Adrenal gland (tissue), 12 donors: ENCODE results near the gene ARHGEF10L. TPM values are rescaled to one million over a fixed set of nuclear protein-coding genes. Genes with fewer than 3 reads are reported as not detected.

Source experiments
- DNase-seq, 7 donors: peaks; one replicate each; pipeline ENCODE4 v3.0.0-alpha.2; 2019 to 2020
- H3K27ac ChIP-seq, 5 donors: fragments of 200-600 bp; sonication (generic) in 4 of 5; 1 replicate in 3 of 5; 2 replicates in 2 of 5; pipeline versions ENCODE4 v1.5.1 to v1.8.0; 2016 to 2020; ENCODE audit warnings: mild to moderate bottlenecking in 1 of 5
- H3K27me3 ChIP-seq: fragments of 200-600 bp; 2 replicates; pipeline ENCODE4 v1.8.0; 2021
- H3K36me3 ChIP-seq, 2 donors: fragments of 200-600 bp; replicated peaks in 1 of 2; 1 replicate in 1 of 2; 2 replicates in 1 of 2; pipeline versions ENCODE4 v1.5.1 to v1.8.0; 2018 to 2022
- H3K4me1 ChIP-seq, 2 donors: fragments of 200-600 bp; replicated peaks in 1 of 2; 1 replicate in 1 of 2; 2 replicates in 1 of 2; pipeline versions ENCODE4 v1.5.1 to v1.8.0; 2018 to 2021
- H3K4me3 ChIP-seq, 4 donors: fragments of 200-600 bp; sonication (generic) in 3 of 4; one replicate each; pipeline ENCODE4 v1.5.1; 2016 to 2018
- H3K9me3 ChIP-seq, 3 donors: fragments of 200-600 bp; sonication (generic) in 1 of 3; replicated peaks in 1 of 3; 1 replicate in 2 of 3; 2 replicates in 1 of 3; pipeline versions ENCODE4 v1.5.1 to v1.8.0; 2016 to 2021
- POLR2A ChIP-seq, 2 donors: fragments of 450-650 bp; IDR thresholded peaks; one replicate each; pipeline ENCODE4 v1.6.1; 2017; ENCODE audit warnings: antibody characterized with exemption in 2 of 2, mild to moderate bottlenecking in 2 of 2, moderate library complexity in 1 of 2
- WGBS, 4 donors: extraction: QIAGEN DNeasy Blood & Tissue Kit in 2 of 4; methylation state at CpG; one replicate each; pipeline versions ENCODE4 v1.1.5 to v1.1.7; 2013 to 2017; 5-methylcytosine and 5-hydroxymethylcytosine counted together
- intact Hi-C, 2 donors: fragments of 100-400 bp; cut with DNase I; formaldehyde crosslinking; loops; one replicate each; pipeline versions ENCODE4 v1.14.1 to v1.15.0; 2022 to 2023
- polyA plus RNA-seq, 3 donors: library from polyadenylated mRNA; stranded (reverse); fragments of 200-250 nt in 2 of 3; fragments of 350-450 nt in 1 of 3; fragmentation: Illumina TruSeq in 1 of 3; extraction: RNeasy Lipid Tissue Mini Kit (QIAGEN cat#74804) in 1 of 3; gene quantifications; one replicate each; pipeline ENCODE4 v1.2.3, GENCODE V29; 2013 to 2014
- total RNA-seq, 9 donors: library from RNA; depleted of rRNA in 4 of 9; stranded (reverse); fragments of >200 nt in 4 of 9; fragments of 120-200 nt in 1 of 9; fragmentation: NEBNext Ultra II Directional in 1 of 9; extraction: Animal tissue kit (Norgen Biotek cat#: 25700) in 1 of 9; gene quantifications; one replicate each; pipeline versions ENCODE4 v1.1.0 to v1.2.4, GENCODE V29; 2013 to 2023
- TF ChIP-seq, protein P1 (sequence below), 6 experiments: fragments of 450-650 bp in 4 of 6; fragments of 200-600 bp in 2 of 6; sonication (generic) in 1 of 6; IDR thresholded peaks; 1 replicate in 5 of 6; 2 replicates in 1 of 6; pipeline versions ENCODE4 v1.5.1 to v1.8.0; 2016 to 2021; ENCODE audit warnings: antibody characterized with exemption in 6 of 6, mild to moderate bottlenecking in 2 of 6, moderate library complexity in 1 of 6
- donor health status: healthy with polysubstance abuse.
- donor health status: Bipolar disorder and iron deficiency.
- donor health status: DM: yes; HTN: yes; CAD: no.
- donor health status: DM: no; HTN: no; CAD: no.
- donor health status: DM: no; HTN: no; CAD: no.
- donor health status: DM: yes; HTN: yes; CAD: no.

The ARHGEF10L gene
- total and polyA plus RNA-seq, 12 donors, result 1.7 to 54.9 (median 30.1) TPM

DNA sequence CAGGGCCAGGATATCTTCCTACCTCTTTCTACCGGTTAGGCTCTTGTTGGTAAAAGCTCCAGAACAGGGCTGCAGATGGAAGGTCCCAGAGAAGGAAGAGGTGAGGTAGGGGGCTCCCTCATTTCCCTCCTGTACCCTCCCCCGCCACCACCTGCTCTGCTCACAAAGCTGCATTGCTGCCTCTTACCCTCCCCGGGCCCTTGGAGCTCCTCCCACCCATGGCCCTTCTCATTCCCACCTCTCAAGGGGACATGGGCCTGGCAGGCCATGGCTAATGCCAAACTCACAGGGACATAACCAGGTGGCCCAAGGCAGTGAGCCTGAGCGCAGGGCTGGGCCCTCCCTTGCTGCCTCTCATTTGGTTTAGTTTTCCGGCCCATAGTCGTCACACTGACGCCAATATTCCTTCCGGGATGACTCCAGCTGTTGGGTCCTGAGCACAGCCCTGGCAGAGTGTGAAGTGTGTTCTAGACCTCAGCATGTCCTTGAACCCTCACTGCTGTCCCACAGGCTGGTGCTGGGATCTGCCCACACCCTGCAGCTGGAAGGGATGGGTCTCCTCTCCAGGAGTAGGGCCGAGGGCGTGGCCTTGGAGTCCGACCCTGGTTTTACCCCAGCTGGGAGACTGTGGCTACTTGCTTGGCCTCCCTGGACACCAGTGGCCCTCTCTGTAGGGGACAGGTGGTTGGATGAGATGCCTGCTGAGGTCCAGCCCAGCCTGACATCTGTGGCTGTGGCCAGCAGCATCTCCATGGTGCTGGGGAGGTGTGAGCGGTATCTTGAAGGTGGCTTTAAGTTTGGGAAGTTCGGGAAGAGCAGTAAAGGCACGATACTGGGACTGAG lies 104.6 kb downstream of the ARHGEF10L start:
- intact Hi-C loops, result no loop called here
- Histone ChIP-seq H3K4me3 (no peak overlapping the region), H3K27me3 (no peaks in the 10 kb centered on the region), H3K9me3 (no peaks in the 10 kb centered on the region), H3K36me3 (peaks cover 0 to 36% of the 10 kb centered on the region in 2 donors), H3K27ac (no peak overlapping the region), H3K4me1 (peaks cover 0 to 8% of the 10 kb centered on the region in 2 donors)
- 85 to 88% (median 87%) methylated on average over 12 to 14 of the region's 14 CpGs for WGBS, 4 donors
- DNase-seq, result no peak
- TF ChIP-seq POLR2A (IDR thresholded peaks at IDR 0.05), result no peak
- TF ChIP-seq, protein P1, sequence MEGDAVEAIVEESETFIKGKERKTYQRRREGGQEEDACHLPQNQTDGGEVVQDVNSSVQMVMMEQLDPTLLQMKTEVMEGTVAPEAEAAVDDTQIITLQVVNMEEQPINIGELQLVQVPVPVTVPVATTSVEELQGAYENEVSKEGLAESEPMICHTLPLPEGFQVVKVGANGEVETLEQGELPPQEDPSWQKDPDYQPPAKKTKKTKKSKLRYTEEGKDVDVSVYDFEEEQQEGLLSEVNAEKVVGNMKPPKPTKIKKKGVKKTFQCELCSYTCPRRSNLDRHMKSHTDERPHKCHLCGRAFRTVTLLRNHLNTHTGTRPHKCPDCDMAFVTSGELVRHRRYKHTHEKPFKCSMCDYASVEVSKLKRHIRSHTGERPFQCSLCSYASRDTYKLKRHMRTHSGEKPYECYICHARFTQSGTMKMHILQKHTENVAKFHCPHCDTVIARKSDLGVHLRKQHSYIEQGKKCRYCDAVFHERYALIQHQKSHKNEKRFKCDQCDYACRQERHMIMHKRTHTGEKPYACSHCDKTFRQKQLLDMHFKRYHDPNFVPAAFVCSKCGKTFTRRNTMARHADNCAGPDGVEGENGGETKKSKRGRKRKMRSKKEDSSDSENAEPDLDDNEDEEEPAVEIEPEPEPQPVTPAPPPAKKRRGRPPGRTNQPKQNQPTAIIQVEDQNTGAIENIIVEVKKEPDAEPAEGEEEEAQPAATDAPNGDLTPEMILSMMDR (IDR thresholded peaks at IDR 0.05), result no peak

DNA sequence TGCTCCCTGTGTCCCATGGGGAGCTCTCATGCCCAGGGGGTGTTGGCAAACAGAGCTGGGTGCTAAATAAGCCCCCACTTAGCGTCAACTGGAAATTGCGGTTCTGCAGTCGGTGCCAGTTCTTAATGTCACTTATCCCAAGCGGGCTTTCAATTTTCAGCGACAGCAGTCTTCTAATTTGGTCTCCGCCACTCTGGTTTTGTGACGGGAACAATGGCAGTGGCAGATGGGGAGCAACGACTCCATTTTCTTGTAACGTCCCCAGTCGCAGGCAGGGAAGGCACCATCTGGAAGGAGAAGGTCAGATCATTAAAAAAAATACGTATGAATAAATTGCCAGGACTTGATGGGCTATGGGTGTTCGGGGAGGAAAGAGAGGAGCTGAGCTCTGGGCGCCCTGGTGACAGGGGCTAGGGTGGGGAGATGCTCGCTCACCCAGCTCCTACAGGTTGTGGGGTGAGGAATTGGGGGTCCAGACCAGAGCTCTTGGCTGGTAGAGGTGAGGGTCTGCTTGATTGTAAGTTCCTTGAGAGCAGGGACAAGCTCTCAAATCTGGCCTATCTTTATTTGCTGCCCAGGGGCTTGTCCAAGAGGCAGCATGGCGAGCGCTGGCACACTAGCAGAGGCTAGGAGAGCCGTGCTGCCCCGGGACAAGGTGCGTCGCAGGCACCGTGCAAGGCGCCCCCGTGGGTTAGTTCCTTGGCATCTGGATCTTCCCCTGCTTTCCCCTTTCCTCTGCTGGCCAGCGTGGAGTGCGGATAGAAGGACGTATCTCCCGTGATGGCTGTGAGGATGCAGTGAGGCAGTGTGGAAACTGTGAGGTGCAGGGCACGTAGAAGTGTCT lies 105.8 kb downstream of the ARHGEF10L start:
- Histone ChIP-seq H3K4me1 (peaks cover 0 to 10% of the 10 kb centered on the region in 2 donors), H3K27me3 (no peaks in the 10 kb centered on the region), H3K36me3 (peaks cover 0 to 34% of the 10 kb centered on the region in 2 donors), H3K9me3 (no peaks in the 10 kb centered on the region), H3K27ac (no peak overlapping the region), H3K4me3 (no peak overlapping the region)
- WGBS, 4 donors, result 92 to 94% (median 93%) methylated on average over 25 to 28 of the region's 28 CpGs
- no peak for TF ChIP-seq POLR2A (IDR thresholded peaks at IDR 0.05)
- TF ChIP-seq, protein P1 (IDR thresholded peaks at IDR 0.05), result no peak
- no peak for DNase-seq
- intact Hi-C loops, result no loop called here

DNA sequence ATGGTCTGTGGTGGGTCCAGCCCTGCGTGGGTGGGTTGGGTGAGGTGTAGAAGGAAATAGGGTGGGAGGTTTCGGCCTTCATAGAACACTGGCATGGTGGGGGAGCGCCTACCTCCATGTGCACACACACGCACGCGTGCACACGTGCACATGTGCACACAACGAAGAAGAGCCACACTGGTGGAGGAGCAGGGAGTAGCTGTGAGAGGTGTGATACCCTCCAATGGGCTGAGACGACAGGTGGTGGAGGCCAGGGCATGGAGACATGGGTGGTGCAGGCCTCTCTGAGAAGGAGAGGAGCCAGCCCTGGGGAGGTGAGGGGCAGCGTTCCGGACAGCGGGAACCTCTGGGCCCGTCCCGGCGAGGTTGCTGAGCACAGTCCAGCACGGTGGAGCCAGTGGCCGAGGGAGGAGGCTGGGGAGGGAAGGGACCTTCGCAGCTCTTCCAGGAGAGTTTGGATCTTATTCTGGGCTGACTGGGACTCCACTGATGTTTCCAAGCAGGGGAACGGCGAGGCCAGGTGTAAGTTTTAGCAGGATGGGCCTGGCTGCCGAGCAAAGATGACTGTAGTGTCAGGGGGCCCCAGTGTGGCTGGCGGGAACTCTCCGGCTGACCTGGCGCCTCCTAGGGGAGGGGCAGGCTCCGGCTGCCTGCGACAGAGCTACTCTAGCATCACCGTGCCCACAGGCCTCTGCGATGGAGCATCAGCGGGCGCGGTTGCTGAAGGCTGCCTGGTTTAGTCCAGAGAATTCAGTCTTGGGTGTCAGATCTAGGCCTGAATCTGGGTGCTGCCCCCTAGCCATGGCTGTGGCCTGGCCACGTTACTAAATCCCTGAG lies 107.2 kb downstream of the ARHGEF10L start:
- no peak for TF ChIP-seq POLR2A (IDR thresholded peaks at IDR 0.05)
- TF ChIP-seq, protein P1 (IDR thresholded peaks at IDR 0.05), result no peak
- Histone ChIP-seq H3K36me3 (peaks cover 0 to 26% of the 10 kb centered on the region in 2 donors), H3K4me3 (no peak overlapping the region), H3K27me3 (no peaks in the 10 kb centered on the region), H3K9me3 (no peaks in the 10 kb centered on the region), H3K4me1 (peaks cover 0 to 10% of the 10 kb centered on the region in 2 donors), H3K27ac (no peak overlapping the region)
- intact Hi-C loops, result no loop called here
- WGBS, 4 donors, result 89 to 95% (median 91%) methylated on average over 24 to 32 of the region's 32 CpGs
- DNase-seq, result no peak
